NCI-H1092 (cell line): ENCODE results near the gene NID1.
"Not testable (repeated sequence)": the region's sequence is repeated elsewhere in the genome, so short reads cannot be mapped to it uniquely, and the experiment has no call there.

Experiments
- DNase-seq: peaks from one replicate; lab custom pipeline; 2025; lab: John Stamatoyannopoulos, UW

NID1 gene

GRCh38 chr1:235933766-235934116 lies 131.1 kb downstream of the NID1 start:
- no peak for DNase-seq

DNA sequence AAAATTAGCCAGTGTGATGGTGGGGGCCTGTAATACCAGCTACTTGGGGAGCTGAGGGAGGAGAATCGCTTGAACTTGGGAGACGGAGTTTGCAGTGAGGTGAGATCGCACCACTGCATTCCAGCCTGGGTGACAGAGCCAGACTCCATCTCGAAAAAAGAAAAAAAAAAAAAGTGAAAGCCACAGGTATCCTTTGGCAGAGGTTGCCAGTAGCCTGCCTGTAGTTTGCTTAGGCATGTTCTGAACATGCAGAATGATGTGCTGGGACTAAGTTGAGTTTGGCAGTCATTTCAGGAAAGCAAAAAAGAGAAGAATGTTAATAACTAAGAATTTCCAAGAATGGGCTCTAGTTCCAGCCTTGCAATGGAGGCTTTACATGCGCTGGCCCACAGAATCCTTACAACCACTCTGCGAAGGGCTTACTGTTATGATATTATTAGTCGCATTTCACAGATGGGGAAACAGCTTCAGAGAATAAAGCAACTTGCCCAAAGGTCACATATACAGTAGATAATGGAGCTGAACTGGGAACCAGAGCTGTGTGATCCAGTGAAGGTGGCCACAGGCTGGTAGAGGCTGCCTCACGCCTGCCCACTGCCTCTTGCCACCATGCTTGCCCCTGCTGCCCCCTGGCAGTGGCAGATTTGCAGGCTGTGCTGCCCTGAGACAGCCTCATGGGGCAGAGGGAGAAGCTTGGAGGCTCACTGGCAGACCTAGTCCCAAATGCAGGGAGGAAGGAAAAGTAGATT lies 131.7 kb downstream of the NID1 start:
- DNase-seq, result no peak

DNA sequence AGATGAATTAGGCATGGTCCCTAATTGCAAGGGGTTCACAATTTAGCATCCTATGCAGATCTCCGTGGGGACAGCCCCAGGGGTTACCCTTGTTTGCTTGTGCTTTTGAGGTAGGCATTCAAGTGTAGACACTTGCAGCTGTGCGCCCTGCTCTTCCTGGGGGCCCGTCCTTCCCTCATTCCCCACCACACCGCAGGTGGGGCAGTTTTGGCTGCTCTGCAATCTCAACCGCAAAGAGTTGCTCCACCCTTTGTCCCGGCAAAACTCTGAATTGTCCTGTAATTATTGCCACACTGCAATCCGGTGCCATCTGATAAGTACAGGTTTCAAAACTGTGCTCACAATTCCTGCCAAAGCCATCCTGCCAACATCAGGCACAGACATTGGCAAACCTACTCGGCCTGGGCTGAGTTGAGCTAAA lies 132.8 kb downstream of the NID1 start:
- no peak for DNase-seq

GRCh38 chr1:235931171-235931738 lies 133.6 kb downstream of the NID1 start:
- DNase-seq, result no peak

- DNase-seq, result no peak
Observed at GRCh38 chr1:235930543-235930942, 134.3 kb downstream of the NID1 start.

DNA sequence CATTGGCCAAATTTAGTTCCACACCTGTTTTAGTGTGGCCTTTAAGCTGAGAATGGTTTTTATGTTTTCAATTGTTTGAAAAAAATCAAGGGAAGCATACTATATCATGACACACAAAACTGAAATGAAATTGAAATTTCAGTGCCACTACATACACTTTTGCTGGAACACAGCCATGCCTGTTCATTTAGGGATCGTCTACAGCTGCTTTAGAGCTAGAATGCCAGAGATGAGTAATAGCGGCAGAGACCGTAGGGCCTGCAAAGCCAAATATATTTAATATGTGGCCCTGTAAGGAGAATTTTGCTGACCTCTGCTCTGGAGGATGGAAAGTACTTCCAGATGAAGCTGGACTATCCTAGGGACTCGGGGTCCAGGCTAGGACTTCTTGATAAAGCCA lies 135.7 kb downstream of the NID1 start:
- no peak for DNase-seq

GRCh38 chr1:235928197-235928596 lies 136.7 kb downstream of the NID1 start:
- no peak for DNase-seq

DNA sequence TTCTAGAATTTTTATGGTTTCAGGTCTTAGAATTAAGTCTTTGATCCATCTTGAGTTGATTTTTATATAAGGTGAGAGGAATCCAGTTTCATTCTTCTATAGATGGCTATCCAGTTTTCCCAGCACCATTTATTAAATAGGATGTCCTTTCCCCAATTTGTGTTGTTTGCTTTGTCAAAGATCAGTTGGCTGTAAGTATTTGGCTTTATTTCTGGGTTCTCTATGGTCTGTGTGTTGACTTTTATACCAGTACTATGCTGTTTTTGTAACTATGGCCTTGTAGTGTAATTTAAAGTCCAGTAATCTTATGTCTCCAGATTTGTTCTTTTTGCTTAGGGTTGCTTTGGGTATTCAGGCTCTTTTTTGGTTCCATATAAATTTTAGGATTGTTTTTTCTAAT lies 137.3 kb downstream of the NID1 start:
- not testable (repeated sequence) for DNase-seq
